ENCODE results near the gene SSTR3.

- TF ChIP-seq EZH2 (IDR thresholded peaks at IDR 0.05; ENCODE audit: insufficient read depth, poor library complexity, severe bottlenecking): no peak
- no peak for TF ChIP-seq EZH2phosphoT487 (IDR thresholded peaks at IDR 0.05; ENCODE audit: insufficient read depth, low read depth)
These were observed 43.3 kb upstream of the SSTR3 start for GRCh38 chr22:37255558-37256006.

Measured in GM23248 (cell line).